ENCODE measurements around the gene MACROD1.
"Not testable (repeated sequence)": the region's sequence is repeated elsewhere in the genome, so short reads cannot be mapped to it uniquely, and the experiment has no call there.

MACROD1 gene

GRCh38 chr11:64058494-64058893 lies 107.4 kb downstream of the MACROD1 start:
- peak; percentile 46 for DNase-seq (ENCODE audit: low read depth, low spot score)

DNA sequence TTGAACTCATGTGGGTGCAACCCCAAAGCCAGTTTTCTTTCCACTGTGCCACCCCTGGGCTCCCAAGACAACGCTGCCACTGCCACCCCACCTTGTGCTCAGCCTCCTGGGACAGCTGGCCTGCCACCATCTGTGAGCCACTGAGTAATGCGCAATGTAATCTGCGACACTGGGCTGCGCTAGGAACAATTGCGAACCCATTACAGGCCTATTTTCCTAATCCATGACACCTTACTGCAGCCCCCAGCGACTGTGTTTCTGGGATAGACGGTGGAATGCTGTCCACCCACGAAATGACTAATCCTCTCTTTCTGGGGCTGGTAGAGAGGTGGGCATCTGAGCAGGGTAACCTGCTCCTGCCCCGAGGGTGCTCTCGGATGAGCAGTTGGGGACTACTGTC lies 108.0 kb downstream of the MACROD1 start:
- DNase-seq (ENCODE audit: low read depth, low spot score): peak; percentile 18

DNA sequence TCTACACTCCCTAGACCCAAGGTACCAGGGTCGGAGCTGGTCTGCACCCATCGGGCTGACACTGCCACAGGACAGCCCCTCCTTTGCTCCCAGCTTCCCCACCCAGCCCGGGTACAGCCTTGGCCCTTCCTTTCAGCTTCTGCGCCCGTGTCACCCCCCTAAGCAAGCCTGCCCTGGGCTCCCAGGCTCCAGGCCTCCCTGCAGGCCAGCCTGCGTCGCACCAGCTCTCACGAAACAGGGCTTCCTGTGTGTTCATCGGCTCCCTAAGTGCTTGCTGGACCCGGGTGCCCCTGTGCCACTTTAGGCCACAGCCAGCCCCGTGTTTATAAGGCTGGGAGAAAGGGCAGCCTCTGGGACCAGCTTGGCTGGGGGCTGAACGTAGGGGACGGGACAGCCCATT lies 109.1 kb downstream of the MACROD1 start:
- no peak for DNase-seq (ENCODE audit: low read depth, low spot score)

DNA sequence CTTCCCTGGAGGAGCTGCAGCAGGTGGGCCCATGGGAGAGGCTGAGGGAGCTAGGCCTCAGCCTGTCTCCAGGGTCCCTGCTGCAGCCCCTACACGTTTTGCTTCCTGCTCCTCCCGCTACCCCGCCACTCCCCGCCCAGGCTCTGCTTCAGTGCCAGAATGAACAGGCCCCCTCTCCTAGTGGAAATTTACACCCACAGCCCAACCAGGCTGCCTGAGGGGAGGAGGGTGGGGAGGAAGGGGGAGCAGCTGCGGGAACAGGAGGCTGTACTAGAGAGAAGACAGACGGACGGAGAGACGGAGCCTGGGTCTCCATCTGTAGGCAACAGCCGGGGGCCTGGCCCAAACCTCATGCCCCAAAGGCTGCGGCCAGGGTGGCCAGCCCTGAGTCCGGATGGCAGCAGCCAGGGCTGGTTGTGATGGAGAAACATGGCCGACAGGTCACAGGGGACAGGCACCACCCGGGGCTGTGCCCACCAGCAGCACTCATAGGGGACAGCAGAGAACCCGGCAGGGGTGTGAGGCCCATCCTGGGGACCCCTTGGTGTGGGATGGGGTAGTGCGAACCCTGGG lies 109.6 kb downstream of the MACROD1 start:
- DNase-seq (ENCODE audit: low read depth, low spot score): no peak

DNA sequence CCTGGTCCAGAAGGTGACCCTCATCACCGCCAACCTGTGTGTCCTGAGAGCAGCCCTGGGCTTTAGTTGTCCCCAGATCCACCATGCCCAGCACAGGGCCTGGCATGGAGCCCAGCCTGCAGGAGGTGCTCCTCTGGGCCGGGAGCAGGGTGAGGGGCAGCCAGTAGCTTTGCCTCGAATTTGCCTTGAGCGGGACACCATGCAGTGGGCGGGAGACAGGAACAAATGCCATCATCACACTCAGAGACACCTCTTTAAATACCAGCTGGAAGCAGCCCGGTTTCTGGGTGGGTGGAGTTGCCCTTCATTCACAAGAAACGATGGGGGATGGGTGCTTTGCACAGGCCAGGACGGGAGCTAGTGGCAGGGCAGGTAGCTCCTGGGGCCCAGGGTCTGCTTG lies 110.8 kb downstream of the MACROD1 start:
- no peak for DNase-seq (ENCODE audit: low read depth, low spot score)

DNA sequence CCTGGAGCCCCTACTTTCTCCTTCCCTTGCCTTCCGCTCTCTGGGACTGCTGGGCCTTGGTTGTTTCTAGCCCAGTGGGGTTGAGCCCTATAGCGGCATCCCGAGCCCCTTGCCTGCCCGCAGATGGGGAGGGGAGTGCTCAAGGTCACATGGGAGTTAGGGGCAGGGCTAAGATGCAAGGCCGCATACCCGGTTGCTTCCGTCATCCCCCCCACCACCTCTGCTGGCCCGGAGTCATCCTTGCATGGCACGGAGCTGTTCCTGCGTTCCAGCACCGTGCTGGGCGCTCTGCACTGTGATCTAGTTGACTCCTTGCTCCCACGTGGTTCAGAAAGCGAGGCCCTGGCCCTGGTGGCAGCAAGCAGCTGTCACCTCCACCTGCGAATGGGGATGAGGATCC lies 112.2 kb downstream of the MACROD1 start:
- no peak for DNase-seq (ENCODE audit: low read depth, low spot score)

- no peak for DNase-seq (ENCODE audit: low read depth, low spot score)
These were observed 112.8 kb downstream of the MACROD1 start for GRCh38 chr11:64052938-64053622.

GRCh38 chr11:64052436-64052835 lies 113.5 kb downstream of the MACROD1 start:
- DNase-seq (ENCODE audit: low read depth, low spot score): no peak

DNA sequence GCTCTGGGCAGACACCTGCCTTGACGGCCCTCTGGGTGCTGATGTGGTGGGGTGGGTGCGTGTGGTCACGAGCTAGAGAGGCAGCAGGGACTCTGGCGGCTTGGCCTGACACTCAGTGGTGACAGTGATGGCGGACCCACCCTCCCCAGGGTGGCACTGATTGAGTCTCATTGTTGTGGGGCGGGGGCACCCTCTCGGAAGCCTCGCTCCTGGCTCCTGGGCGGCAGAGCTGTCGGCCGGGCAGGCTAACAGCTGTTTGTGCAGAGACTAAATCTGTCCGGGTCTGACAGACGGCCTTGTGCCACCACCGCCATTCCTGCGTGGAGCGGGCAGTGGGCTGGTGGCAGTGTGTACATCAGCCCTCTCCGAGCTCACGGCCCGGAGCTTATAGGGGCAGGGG lies 114.6 kb downstream of the MACROD1 start:
- no peak for DNase-seq (ENCODE audit: low read depth, low spot score)

GRCh38 chr11:64049509-64049908 lies 116.4 kb downstream of the MACROD1 start:
- no peak for DNase-seq (ENCODE audit: low read depth, low spot score)

DNA sequence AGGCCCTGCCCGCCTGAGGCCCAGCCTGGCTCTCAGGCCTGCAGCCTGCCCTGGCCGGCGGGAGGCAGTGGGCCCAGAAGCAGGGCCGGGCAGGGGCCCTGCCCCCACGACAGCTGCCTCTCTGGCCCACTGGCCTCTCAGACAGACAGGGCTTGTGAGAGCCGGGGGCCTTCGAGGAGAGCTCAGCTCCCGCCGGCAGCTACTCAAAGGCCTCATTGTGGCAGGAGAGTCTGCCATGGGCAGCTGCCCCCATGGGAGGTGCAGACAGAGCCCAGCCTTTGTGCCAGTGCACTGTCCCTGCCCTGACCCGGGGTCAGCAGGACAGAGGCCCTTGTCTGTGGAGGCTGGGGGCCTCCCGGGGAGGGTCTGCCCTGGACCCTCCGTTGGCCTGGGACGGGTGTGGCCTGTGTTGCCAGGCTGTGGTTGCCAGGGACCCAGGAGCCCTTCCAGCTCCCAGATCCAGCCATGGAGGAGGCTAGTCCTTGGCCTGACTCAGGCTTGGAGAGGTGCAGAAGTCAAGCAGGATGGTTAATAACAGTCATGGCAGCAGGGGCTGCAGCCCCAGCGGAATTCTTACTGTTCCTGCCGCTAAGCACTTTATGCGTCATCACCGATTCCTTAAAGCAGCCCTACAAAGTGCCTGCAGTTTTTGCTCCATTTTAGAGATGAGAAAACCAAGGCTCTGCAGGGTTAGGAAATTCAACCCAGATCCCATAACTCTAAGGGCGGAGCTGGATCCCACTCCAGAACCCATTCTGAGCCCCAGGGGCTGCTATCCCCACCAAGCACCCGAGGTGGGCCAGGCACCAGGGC lies 117.7 kb downstream of the MACROD1 start:
- no peak for DNase-seq (ENCODE audit: low read depth, low spot score)

GRCh38 chr11:64047373-64047772 lies 118.5 kb downstream of the MACROD1 start:
- DNase-seq (ENCODE audit: low read depth, low spot score): not testable (repeated sequence)

GRCh38 chr11:64045700-64046099 lies 120.2 kb downstream of the MACROD1 start:
- no peak for DNase-seq (ENCODE audit: low read depth, low spot score)

DNA sequence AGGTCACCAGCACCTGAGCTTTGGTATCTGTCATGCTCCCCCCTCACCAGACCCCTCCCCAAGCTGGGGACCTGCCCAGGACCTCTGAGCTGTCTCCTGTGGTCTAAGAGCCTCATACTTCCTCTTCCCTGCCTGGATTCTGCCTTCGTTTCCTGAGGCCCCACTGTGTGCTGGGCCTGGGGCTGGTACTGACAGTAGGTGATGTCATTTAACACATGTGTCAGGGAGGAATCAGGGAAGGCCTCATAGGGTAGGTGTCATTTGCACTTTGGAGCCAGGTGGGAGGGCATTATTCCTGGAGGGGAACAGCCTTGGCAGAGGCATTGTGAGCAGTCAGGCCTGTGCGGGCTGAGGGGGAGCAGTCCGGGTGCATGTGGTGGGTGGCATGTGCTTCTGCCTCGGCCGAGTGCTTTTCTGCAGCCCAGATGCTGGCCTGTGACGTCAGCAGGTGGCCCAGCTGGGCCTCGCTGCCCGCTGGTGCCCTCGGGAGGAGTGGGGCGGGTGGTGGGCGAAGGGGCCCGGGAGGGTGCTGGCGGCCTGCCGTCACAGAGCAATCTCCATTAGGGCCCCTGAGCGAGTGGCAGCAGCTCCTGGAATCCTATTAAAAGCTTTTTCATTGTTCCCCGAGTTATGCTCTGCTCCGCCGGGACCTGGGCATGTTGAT lies 121.1 kb downstream of the MACROD1 start:
- DNase-seq (ENCODE audit: low read depth, low spot score): no peak

GRCh38 chr11:64043545-64043944 lies 122.4 kb downstream of the MACROD1 start:
- DNase-seq (ENCODE audit: low read depth, low spot score): no peak

- no peak for DNase-seq (ENCODE audit: low read depth, low spot score)
These were observed 123.6 kb downstream of the MACROD1 start for GRCh38 chr11:64042301-64042700.

DNA sequence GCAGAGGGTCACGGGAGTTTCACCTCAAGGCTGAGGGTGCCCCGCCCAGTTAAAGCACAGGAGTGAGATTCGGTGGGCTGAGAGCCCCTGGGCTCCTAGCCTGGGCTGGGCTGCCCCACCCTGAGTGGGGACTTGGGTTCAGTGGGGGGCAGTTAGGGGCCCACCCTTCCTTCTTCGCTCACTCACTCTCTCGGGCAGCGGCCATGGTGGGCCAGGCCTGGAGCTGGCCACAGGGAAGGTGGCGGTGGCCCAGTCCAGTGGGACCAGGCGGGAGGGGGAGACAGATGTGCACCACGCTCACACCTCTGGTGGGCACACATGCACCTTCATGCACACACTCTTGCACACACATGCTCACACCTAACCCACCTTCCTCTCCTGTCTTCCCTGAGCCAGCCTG lies 124.1 kb downstream of the MACROD1 start:
- no peak for DNase-seq (ENCODE audit: low read depth, low spot score)

DNA sequence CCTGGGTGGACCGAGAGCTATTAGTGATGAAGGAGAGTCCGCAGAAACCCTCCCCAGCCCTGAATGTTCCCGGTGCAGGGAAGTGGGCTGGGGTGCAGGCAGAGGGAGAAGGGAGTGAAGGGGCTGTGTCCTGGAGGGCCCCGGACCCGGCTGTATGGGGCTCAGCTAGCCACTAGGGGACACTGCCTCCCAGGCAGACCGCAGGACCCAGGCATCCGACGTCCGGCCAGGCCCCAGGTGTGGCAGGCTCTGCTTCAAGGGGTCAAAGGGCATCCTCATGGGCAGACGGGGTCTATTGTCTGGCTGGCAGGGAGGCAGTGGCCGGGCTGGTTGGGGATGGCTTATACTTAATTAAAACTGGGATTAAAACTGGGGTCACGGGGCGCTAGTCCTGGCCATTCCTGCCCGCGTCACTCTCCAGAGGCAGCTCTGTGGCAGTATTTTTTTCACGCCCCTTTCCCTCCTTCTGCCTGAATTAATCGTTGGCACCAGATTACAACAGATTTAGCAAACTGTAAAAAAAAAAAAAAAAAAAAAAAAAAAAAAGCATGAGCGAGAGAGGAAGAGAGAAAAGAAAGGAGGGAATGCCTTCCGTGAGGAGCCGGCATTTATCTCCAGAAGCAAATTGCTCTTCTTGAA lies 125.1 kb downstream of the MACROD1 start:
- DNase-seq (ENCODE audit: low read depth, low spot score): no peak

DNA sequence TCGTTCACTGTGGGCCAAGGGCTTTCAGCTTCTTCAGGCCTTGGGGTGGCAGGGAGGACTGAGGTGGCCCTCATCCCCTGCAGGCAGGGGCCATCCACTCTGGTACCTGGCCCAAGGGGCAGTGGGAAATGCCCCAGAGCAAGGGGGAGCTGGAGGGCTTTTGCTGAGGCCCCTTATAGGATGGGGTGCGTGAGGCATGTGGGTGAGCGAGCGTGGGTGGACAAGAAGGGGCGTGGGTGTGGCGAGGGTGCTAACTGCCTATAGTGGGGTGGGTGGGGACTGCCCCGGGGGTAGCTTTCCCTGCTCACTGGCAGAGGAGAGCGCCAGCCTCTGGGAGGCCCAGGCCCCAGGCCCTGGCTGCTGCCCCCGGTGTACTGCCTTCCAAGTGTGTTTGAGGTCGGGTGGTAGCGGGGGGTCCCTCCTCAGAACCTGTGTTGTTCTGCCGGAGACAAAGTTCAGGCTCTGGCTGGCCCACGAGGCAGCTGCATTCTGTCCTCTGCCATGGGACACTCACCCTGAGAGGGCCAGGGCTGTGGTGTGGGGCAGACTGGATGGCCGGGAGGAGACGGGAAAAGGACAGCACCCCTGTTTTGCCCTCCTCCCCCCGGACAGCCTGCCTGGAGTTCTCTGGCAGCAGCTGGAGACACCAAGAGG lies 126.8 kb downstream of the MACROD1 start:
- DNase-seq (ENCODE audit: low read depth, low spot score): no peak

DNA sequence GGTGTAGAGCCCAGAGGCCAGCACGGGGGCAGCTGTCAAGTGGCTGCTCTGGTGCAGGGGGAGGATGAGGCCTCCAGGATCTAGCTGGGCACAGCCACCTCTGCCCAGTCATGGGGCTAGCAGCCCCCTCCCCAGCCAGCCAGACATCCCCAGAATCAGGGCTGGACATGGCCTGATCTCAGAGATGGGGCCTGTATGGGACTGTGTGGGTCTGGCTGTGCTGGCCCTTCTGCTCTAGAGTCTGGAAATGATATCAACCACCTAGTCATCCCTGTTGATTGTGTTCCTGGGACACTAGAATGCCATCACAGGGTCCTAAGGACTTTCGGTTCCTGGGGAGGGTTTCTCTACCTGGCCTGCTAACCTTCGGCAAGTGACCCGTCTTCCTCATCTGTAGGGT lies 127.4 kb downstream of the MACROD1 start:
- DNase-seq (ENCODE audit: low read depth, low spot score): no peak

GRCh38 chr11:64037027-64037634 lies 128.8 kb downstream of the MACROD1 start:
- DNase-seq (ENCODE audit: low read depth, low spot score): no peak
